K562 (cell line): ENCODE measurements around the gene ANKRD13A. TPM values are rescaled to one million over a fixed set of nuclear protein-coding genes. Genes with fewer than 3 reads are reported as not detected.

Source experiments
- ATAC-seq: fragments of 200-7000 bp; cut with Tn5 transposase; 3 replicates; pipeline ENCODE4 v1.9.1; 2020; ENCODE audit warnings: moderate library complexity
- BruUV-seq: library from RNA; stranded (reverse); fragments of 400-500 nt; replicated peaks from 2 replicates; lab custom pipeline; 2021; lab: Mats Ljungman, UMichigan
- CTCF ChIA-PET: fragments of 300-600 bp; formaldehyde crosslinking; extraction: SDS; loops from one replicate; lab custom pipeline; 2021; ENCODE audit warnings: low intra/inter-chr PET ratio; lab: Yijun Ruan, JAX
- POLR2A ChIA-PET: fragments of 300-600, 350-650 bp; sonication (Branson Sonifier 250); formaldehyde crosslinking; extraction: SDS; loops from one replicate; lab custom pipeline; 2021; ENCODE audit warnings: antibody characterized with exemption, inconsistent platforms; lab: Yijun Ruan, JAX
- DNase-seq, 4 experiments: peaks; one replicate each; pipeline versions ENCODE4 v3.0.0 to v3.0.0-alpha.2; 2011 to 2018; ENCODE audit warnings: low spot score in 3 of 4, mixed read lengths in 3 of 4; ENCODE audit errors: extremely low read depth in 1 of 4
- FAIRE-seq: peaks from 2 replicates; lab custom pipeline; 2011; peaks lifted over from hg19 to GRCh38; lab: Jason Lieb, UNC
- H2AFZ ChIP-seq: 2 replicates; pipeline ENCODE4 v1.6.0; 2011; ENCODE audit warnings: low read depth, low read length, control low read depth, inconsistent platforms
- H3K27ac ChIP-seq: fragments of 200-600 bp; 3 replicates; pipeline ENCODE4 v1.8.0; 2011; ENCODE audit warnings: low read depth, mild to moderate bottlenecking, control low read depth, inconsistent platforms, low read length, moderate library complexity, mixed read lengths; ENCODE audit errors: extremely low read depth
- H3K27me3 ChIP-seq, 2 experiments: fragments of 300-600 bp in 1 of 2; 2 replicates in 1 of 2; 3 replicates in 1 of 2; pipeline versions ENCODE4 v1.6.0 to v1.8.0; 2011; ENCODE audit warnings: inconsistent platforms in 2 of 2, low read length in 2 of 2, mild to moderate bottlenecking in 1 of 2, mixed read lengths in 1 of 2, moderate library complexity in 1 of 2; ENCODE audit not compliant: control insufficient read depth in 2 of 2, insufficient read depth in 2 of 2
- H3K36me3 ChIP-seq: fragments of 300-600 bp; 3 replicates; pipeline ENCODE4 v1.8.0; 2011; ENCODE audit warnings: mild to moderate bottlenecking, low read length, inconsistent platforms; ENCODE audit not compliant: control insufficient read depth, insufficient read depth
- H3K4me1 ChIP-seq, 2 experiments: fragments of 200-600 bp in 1 of 2; replicated peaks in 1 of 2; 2 replicates in 1 of 2; 3 replicates in 1 of 2; pipeline versions ENCODE4 v1.5.1 to v1.8.0; 2011; ENCODE audit warnings: inconsistent platforms in 2 of 2, low read length in 2 of 2, mild to moderate bottlenecking in 1 of 2, mixed read lengths in 1 of 2, moderate library complexity in 1 of 2; ENCODE audit not compliant: control insufficient read depth in 2 of 2, insufficient read depth in 2 of 2
- H3K4me2 ChIP-seq: 2 replicates; pipeline ENCODE4 v1.6.1; 2011; ENCODE audit warnings: low read length, control low read depth, inconsistent platforms, mixed read lengths; ENCODE audit not compliant: insufficient read depth
- H3K4me3 ChIP-seq: fragments of 200-600 bp; sonication (generic), shearing (Covaris generic); 2 replicates; pipeline ENCODE4 v1.5.1; 2016; ENCODE audit warnings: control low read depth, inconsistent platforms
- H3K79me2 ChIP-seq: fragments of 200-600 bp; 3 replicates; pipeline ENCODE4 v1.8.0; 2011; ENCODE audit warnings: low read length, inconsistent platforms; ENCODE audit not compliant: control insufficient read depth, insufficient read depth
- H3K9ac ChIP-seq, 2 experiments: 2 replicates each; pipeline versions ENCODE4 v1.6.0 to v1.6.1; 2011; ENCODE audit warnings: low read depth in 2 of 2, low read length in 2 of 2, control low read depth in 1 of 2, inconsistent platforms in 1 of 2, mild to moderate bottlenecking in 1 of 2, mixed read lengths in 1 of 2; ENCODE audit not compliant: insufficient read depth in 1 of 2
- H3K9me1 ChIP-seq: one replicate; pipeline ENCODE4 v1.6.0; 2011; ENCODE audit warnings: inconsistent platforms, mild to moderate bottlenecking, low read length, moderate library complexity; ENCODE audit not compliant: control insufficient read depth, insufficient read depth
- H3K9me3 ChIP-seq: replicated peaks from 2 replicates; pipeline ENCODE4 v1.5.1; 2011; ENCODE audit warnings: low read depth, low read length, inconsistent platforms; ENCODE audit not compliant: control insufficient read depth, insufficient read depth
- H4K20me1 ChIP-seq: replicated peaks from 2 replicates; pipeline ENCODE4 v1.6.1; 2011; ENCODE audit warnings: low read length, inconsistent platforms, mixed read lengths; ENCODE audit not compliant: control insufficient read depth, insufficient read depth
- ADNP ChIP-seq: fragments of 200-800 bp; sonication (Bioruptor generic); IDR thresholded peaks from 2 replicates; pipeline ENCODE4 v1.6.1; 2016; ENCODE audit warnings: missing genetic modification characterization, missing compliant biosample characterization
- BCOR ChIP-seq: fragments of 450-650 bp; IDR thresholded peaks from 2 replicates; pipeline ENCODE4 v1.6.1; 2016
- CEBPB ChIP-seq: fragments of 450-650 bp; IDR thresholded peaks from 2 replicates; pipeline ENCODE4 v1.6.1; 2016; ENCODE audit warnings: missing genetic modification characterization, missing compliant biosample characterization
- HDGF ChIP-seq: fragments of 450-650 bp; IDR thresholded peaks from 2 replicates; pipeline ENCODE4 v1.6.1; 2016
- HMG20B ChIP-seq: fragments of 250-450 bp; sonication (Bioruptor Pico); IDR thresholded peaks from 2 replicates; pipeline ENCODE4 v1.5.0; 2021; ENCODE audit warnings: mild to moderate bottlenecking
- RBM25 ChIP-seq: fragments of 200-400 bp; formaldehyde crosslinking; IDR thresholded peaks from 2 replicates; pipeline ENCODE4 v1.6.1; 2018; ENCODE audit warnings: low read length, low read depth, moderate library complexity; ENCODE audit not compliant: severe bottlenecking
- SAFB2 ChIP-seq: fragments of 200-400 bp; formaldehyde crosslinking; IDR thresholded peaks from 2 replicates; pipeline ENCODE4 v1.6.1; 2018; ENCODE audit warnings: borderline replicate concordance, low read length, low read depth, moderate library complexity; ENCODE audit not compliant: severe bottlenecking
- ZNF23 ChIP-seq: fragments of 250-450 bp; sonication (Bioruptor Pico); IDR thresholded peaks from 2 replicates; pipeline ENCODE4 v1.4.0; 2020; ENCODE audit warnings: mild to moderate bottlenecking
- ZNF57 ChIP-seq: fragments of 450-650 bp; formaldehyde crosslinking; IDR thresholded peaks from 2 replicates; pipeline ENCODE4 v1.4.0; 2020; ENCODE audit warnings: mild to moderate bottlenecking, moderate library complexity
- WGBS: fragments of 100-300 bp; shearing (Covaris generic); methylation state at CpG from one replicate; pipeline ENCODE4 v1.1.6; 2016; ENCODE audit warnings: low coverage, mixed read lengths; ENCODE audit not compliant: insufficient coverage; ENCODE audit errors: missing lambda C conversion rate; 5-methylcytosine and 5-hydroxymethylcytosine counted together
- in situ Hi-C: fragments of 300-500 bp; cut with MboI; formaldehyde crosslinking; loops from 4 replicates; pipeline ENCODE4 v1.15.0; 2018; ENCODE audit warnings: inconsistent platforms, mixed read lengths
- intact Hi-C: fragments of 100-400 bp; cut with micrococcal nuclease; formaldehyde crosslinking; loops from 2 replicates; pipeline ENCODE4 v1.14.2; 2022
- polyA plus RNA-seq, 8 experiments: library from polyadenylated mRNA; depleted of rRNA in 4 of 8; stranded (reverse) in 5 of 8; unstranded in 3 of 8; fragments of >200 nt; fragmentation: Nextera tagmentation in 2 of 8; fragmentation: Illumina TruSeq in 1 of 8; extraction: Ambion mirVana in 2 of 8; extraction: Trizol in 1 of 8; gene quantifications; 2 replicates each; pipeline versions ENCODE4 v1.2.1 to v1.2.3, GENCODE V29; 2011 to 2014; ENCODE audit warnings: inconsistent platforms in 1 of 8, missing spikeins in 1 of 8
- total RNA-seq, 7 experiments: library from RNA; depleted of rRNA in 6 of 7; stranded (reverse); fragments of >200 nt in 6 of 7; fragmentation: Illumina TruSeq in 2 of 7; extraction: Trizol in 2 of 7; gene quantifications; 2 replicates each; pipeline versions ENCODE4 v1.2.1 to v1.2.3, GENCODE V29; 2011 to 2021; ENCODE audit warnings: low replicate concordance in 1 of 7

ANKRD13A gene
- total and polyA plus RNA-seq, 9 of the 15 experiments (the other 6 are each of a cell fraction or from before 2014, with no cell fraction given): 5.0 to 55.0 (median 41.5) TPM

DNA sequence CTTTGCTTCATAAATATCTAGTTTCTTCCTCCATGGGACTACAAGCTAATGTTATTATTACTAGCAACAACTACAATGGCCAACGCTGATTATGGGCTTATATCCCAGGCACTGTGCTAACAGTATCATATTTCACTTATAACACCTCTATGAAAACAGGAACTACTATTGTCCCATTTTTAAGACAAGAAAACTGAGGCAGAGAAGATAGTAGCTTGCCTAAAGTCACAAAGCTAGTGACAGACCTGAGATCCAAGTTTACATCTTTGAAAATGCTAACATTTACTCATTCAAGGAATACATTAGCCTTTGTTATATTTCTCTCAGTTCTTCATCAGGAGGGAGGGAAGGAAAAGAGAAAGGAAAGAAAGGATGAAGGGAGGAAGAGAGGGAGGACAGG lies 35.9 kb upstream of the ANKRD13A start:
- Histone ChIP-seq H3K36me3 (peaks cover 68% of the 10 kb centered on the region; the same call in 2 of the 3 replicates), H3K27ac (no peak overlapping the region), H3K27me3 (no peaks in the 10 kb centered on the region), H3K9me3 (no peaks in the 10 kb centered on the region), H3K4me3 (no peak overlapping the region), H3K4me2 (no peak overlapping the region), H3K9ac (no peak overlapping the region), H4K20me1 (no peaks in the 10 kb centered on the region), H3K79me2 (no peaks in the 10 kb centered on the region), H2AFZ (no peak overlapping the region), H3K9me1 (no peaks in the 10 kb centered on the region), H3K4me1 (no peaks in the 10 kb centered on the region)
- FAIRE-seq (no peak), ATAC-seq (no peak), DNase-seq (no peak)
- ChIA-PET CTCF (no interaction called here), POLR2A (interaction anchor here (1.4 kb wide), 1 partner anchor 36 kb away, joined by 3 read pairs; the partner anchor contains the start of gene ANKRD13A)
- WGBS: 26% methylated on average over 1 of the region's 1 CpG
- intact Hi-C loops: no loop called here
- in situ Hi-C loops: no loop called here
- BruUV-seq: no TSS peak
- peak; percentile 78 for TF ChIP-seq BCOR
- TF ChIP-seq RBM25: peak; percentile 89
- no peak for TF ChIP-seq ZNF23 (CRISPR knock-in tag)
- TF ChIP-seq ADNP (tag): peak; percentile 66; the same call in 1 of the 2 replicates
- TF ChIP-seq HDGF: no peak

DNA sequence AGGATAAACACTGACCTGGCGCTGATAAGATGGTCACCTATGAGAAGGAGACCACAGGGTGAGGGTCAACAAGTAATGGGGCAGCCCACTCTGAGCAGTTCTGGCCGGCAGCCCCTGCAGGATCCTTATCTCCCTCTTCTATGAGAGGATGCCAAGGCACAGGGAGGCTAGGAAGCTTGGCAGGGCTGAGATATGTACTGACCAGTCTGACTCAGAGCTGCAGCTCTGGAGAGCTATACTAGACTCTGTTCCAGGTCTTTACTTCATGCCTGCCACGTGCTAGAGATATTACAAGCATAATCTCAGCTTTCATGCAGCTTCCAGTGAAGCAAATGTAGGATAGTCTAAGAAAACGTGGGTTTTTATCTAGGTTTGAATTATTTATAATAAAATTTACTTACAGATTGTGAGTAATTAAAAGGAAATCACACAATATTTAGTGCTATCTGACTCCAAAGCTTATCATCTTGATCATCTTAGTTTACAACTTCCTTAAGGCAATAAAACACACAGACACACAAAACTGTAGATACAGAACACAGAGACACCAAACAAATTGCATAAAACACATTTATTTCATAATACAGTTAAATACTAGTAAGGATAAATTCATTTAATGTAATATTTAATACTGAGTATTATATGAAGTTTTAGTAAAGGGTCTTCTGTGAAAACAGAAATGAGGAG lies 35.3 kb upstream of the ANKRD13A start:
- ATAC-seq (no peak), DNase-seq (no peak), FAIRE-seq (no peak)
- Histone ChIP-seq H2AFZ (no peak overlapping the region), H3K79me2 (no peaks in the 10 kb centered on the region), H4K20me1 (no peaks in the 10 kb centered on the region), H3K4me3 (no peak overlapping the region), H3K9me1 (no peaks in the 10 kb centered on the region), H3K36me3 (peaks cover 66% of the 10 kb centered on the region; the same call in 2 of the 3 replicates), H3K9ac (no peak overlapping the region), H3K9me3 (no peaks in the 10 kb centered on the region), H3K4me1 (no peaks in the 10 kb centered on the region), H3K27ac (no peak overlapping the region), H3K27me3 (no peaks in the 10 kb centered on the region), H3K4me2 (no peak overlapping the region)
- WGBS: 54% methylated on average over 4 of the region's 4 CpGs
- in situ Hi-C loops: no loop called here
- ChIA-PET CTCF (no interaction called here), POLR2A (interaction anchor here (0.6 kb wide), 1 partner anchor 505 kb away, joined by 3 read pairs; no protein-coding TSS in a partner anchor)
- intact Hi-C loops: no loop called here
- no TSS peak for BruUV-seq
- TF ChIP-seq HMG20B (CRISPR knock-in tag) (no peak), SAFB2 (no peak), CEBPB (tag) (no peak), ZNF57 (CRISPR knock-in tag) (no peak)
